IMR-90 (cell line): ENCODE measurements around the gene CTDSPL. TPM values are rescaled to one million over a fixed set of nuclear protein-coding genes. Genes with fewer than 3 reads are reported as not detected.

Experiments
- ATAC-seq: fragments of 200-7000 bp; cut with Tn5 transposase; 2 replicates; pipeline ENCODE4 v1.9.1; 2020; ENCODE audit warnings: low read depth, mild to moderate bottlenecking, moderate library complexity
- BruUV-seq: library from RNA; stranded (reverse); fragments of 400-500 nt; replicated peaks from 2 replicates; lab custom pipeline; 2021; lab: Mats Ljungman, UMichigan
- CTCF ChIA-PET: fragments of 300-600 bp; formaldehyde crosslinking; extraction: SDS; loops from one replicate; lab custom pipeline; 2021; ENCODE audit warnings: antibody characterized with exemption; lab: Yijun Ruan, JAX
- POLR2A ChIA-PET: fragments of 300-600 bp; sonication (Branson Sonifier 250); formaldehyde crosslinking; loops from one replicate; lab custom pipeline; 2022; ENCODE audit warnings: antibody characterized with exemption; ENCODE audit not compliant: unreplicated experiment; lab: Charles Lee
- DNase-seq: peaks from one replicate; pipeline ENCODE4 v3.0.0; 2013
- H2AFZ ChIP-seq: replicated peaks from 2 replicates; pipeline ENCODE3; 2013; ENCODE audit warnings: low read length, mild to moderate bottlenecking; ENCODE audit not compliant: poor library complexity
- H2AK5ac ChIP-seq: 2 replicates; pipeline ENCODE4 v1.6.1; 2013; ENCODE audit warnings: low read depth, low read length, inconsistent platforms
- H2AK9ac ChIP-seq: replicated peaks from 2 replicates; pipeline ENCODE3; 2013; ENCODE audit warnings: mild to moderate bottlenecking, low read depth, low read length, moderate library complexity; ENCODE audit not compliant: poor library complexity
- H2BK120ac ChIP-seq: 2 replicates; pipeline ENCODE4 v1.6.1; 2013; ENCODE audit warnings: low read depth, low read length, inconsistent platforms
- H2BK15ac ChIP-seq: 3 replicates; pipeline ENCODE4 v1.6.1; 2013; ENCODE audit warnings: low read depth, low read length, inconsistent platforms
- H2BK20ac ChIP-seq: 2 replicates; pipeline ENCODE4 v1.6.1; 2013; ENCODE audit warnings: low read depth, mild to moderate bottlenecking, inconsistent platforms, low read length, moderate library complexity
- H2BK5ac ChIP-seq: 2 replicates; pipeline ENCODE4 v1.6.1; 2013; ENCODE audit warnings: mild to moderate bottlenecking, low read depth, low read length, inconsistent platforms; ENCODE audit not compliant: poor library complexity, severe bottlenecking
- H3K14ac ChIP-seq: replicated peaks from 2 replicates; pipeline ENCODE4 v1.6.1; 2013; ENCODE audit warnings: low read depth, low read length, inconsistent platforms
- H3K18ac ChIP-seq: 2 replicates; pipeline ENCODE4 v1.6.1; 2013; ENCODE audit warnings: low read depth, low read length, control low read depth
- H3K23ac ChIP-seq: 2 replicates; pipeline ENCODE4 v1.6.1; 2013; ENCODE audit warnings: low read depth, low read length, inconsistent platforms
- H3K27ac ChIP-seq: 2 replicates; pipeline ENCODE4 v1.5.1; 2013; ENCODE audit warnings: mild to moderate bottlenecking, control low read depth, low read length; ENCODE audit not compliant: insufficient read depth
- H3K27me3 ChIP-seq: 2 replicates; pipeline ENCODE4 v1.6.1; 2013; ENCODE audit warnings: low read length; ENCODE audit not compliant: control insufficient read depth, insufficient read depth
- H3K36me3 ChIP-seq: 2 replicates; pipeline ENCODE4 v1.6.1; 2013; ENCODE audit warnings: low read length, mixed read lengths; ENCODE audit not compliant: control insufficient read depth, insufficient read depth
- H3K4ac ChIP-seq: 2 replicates; pipeline ENCODE4 v1.6.1; 2013; ENCODE audit warnings: low read depth, low read length, inconsistent platforms
- H3K4me1 ChIP-seq: 2 replicates; pipeline ENCODE4 v1.6.1; 2013; ENCODE audit warnings: low read length, mixed read lengths; ENCODE audit not compliant: control insufficient read depth, insufficient read depth
- H3K4me2 ChIP-seq: 2 replicates; pipeline ENCODE4 v1.6.1; 2013; ENCODE audit warnings: low read depth, mild to moderate bottlenecking, control low read depth, low read length, moderate library complexity
- H3K4me3 ChIP-seq: 2 replicates; pipeline ENCODE4 v1.5.1; 2013; ENCODE audit warnings: low read depth, mild to moderate bottlenecking, control low read depth, low read length, moderate library complexity; ENCODE audit not compliant: insufficient read depth
- H3K56ac ChIP-seq: 2 replicates; pipeline ENCODE4 v1.6.1; 2013; ENCODE audit warnings: low read length, inconsistent platforms; ENCODE audit not compliant: insufficient read depth; ENCODE audit errors: extremely low read depth
- H3K79me1 ChIP-seq, 2 experiments: 2 replicates each; pipeline ENCODE4 v1.6.1; 2013; ENCODE audit warnings: low read length in 2 of 2, inconsistent platforms in 1 of 2, low read depth in 1 of 2
- H3K9ac ChIP-seq: 2 replicates; pipeline ENCODE4 v1.6.1; 2013; ENCODE audit warnings: low read depth, low read length, control low read depth
- H3K9me1 ChIP-seq: 2 replicates; pipeline ENCODE4 v1.6.1; 2013; ENCODE audit warnings: low read length, inconsistent platforms; ENCODE audit not compliant: insufficient read depth
- H3K9me3 ChIP-seq: 2 replicates; pipeline ENCODE4 v1.6.1; 2013; ENCODE audit warnings: low read length; ENCODE audit not compliant: control insufficient read depth, insufficient read depth
- H4K20me1 ChIP-seq: 2 replicates; pipeline ENCODE4 v1.6.1; 2013; ENCODE audit warnings: low read length, inconsistent platforms; ENCODE audit not compliant: insufficient read depth
- H4K5ac ChIP-seq: 2 replicates; pipeline ENCODE4 v1.6.1; 2013; ENCODE audit warnings: mild to moderate bottlenecking, low read depth, low read length, control low read depth
- H4K8ac ChIP-seq, 2 experiments: 2 replicates each; pipeline ENCODE4 v1.6.1; 2013; ENCODE audit warnings: low read depth in 2 of 2, low read length in 2 of 2, control low read depth in 1 of 2, inconsistent platforms in 1 of 2
- H4K91ac ChIP-seq: 2 replicates; pipeline ENCODE4 v1.6.1; 2013; ENCODE audit warnings: low read depth, low read length, inconsistent platforms; ENCODE audit not compliant: insufficient read depth
- BHLHE40 ChIP-seq: fragments of 150-350 bp; IDR thresholded peaks from 2 replicates; pipeline ENCODE4 v1.6.1; 2016; ENCODE audit warnings: mild to moderate bottlenecking, low read depth, low read length
- CEBPB ChIP-seq: IDR thresholded peaks from 2 replicates; pipeline ENCODE4 v1.6.1; 2012; ENCODE audit warnings: low read depth, low read length, improper control_type of control experiment
- CHD1 ChIP-seq: IDR thresholded peaks from 2 replicates; pipeline ENCODE4 v1.6.1; 2012; ENCODE audit warnings: low read depth, low read length, improper control_type of control experiment
- CTCF ChIP-seq: conservative IDR thresholded peaks from 2 replicates; pipeline ENCODE4 v1.5.1; 2012; ENCODE audit warnings: mild to moderate bottlenecking, low read depth, low read length, improper control_type of control experiment
- MAFK ChIP-seq: IDR thresholded peaks from 2 replicates; pipeline ENCODE4 v1.6.1; 2012; ENCODE audit warnings: low read depth, low read length, improper control_type of control experiment
- MXI1 ChIP-seq: IDR thresholded peaks from 2 replicates; pipeline ENCODE4 v1.6.1; 2012; ENCODE audit warnings: low read depth, mild to moderate bottlenecking, low read length, moderate library complexity, borderline replicate concordance
- POLR2A ChIP-seq: IDR thresholded peaks from 2 replicates; pipeline ENCODE4 v1.6.1; 2012; ENCODE audit warnings: mild to moderate bottlenecking, low read depth, low read length
- RCOR1 ChIP-seq: IDR thresholded peaks from 2 replicates; pipeline ENCODE4 v1.6.1; 2012; ENCODE audit warnings: mild to moderate bottlenecking, low read length, improper control_type of control experiment; ENCODE audit not compliant: insufficient replicate concordance
- RFX5 ChIP-seq: IDR thresholded peaks from 2 replicates; pipeline ENCODE4 v1.8.0; 2012; ENCODE audit warnings: low read depth, mild to moderate bottlenecking, low read length, moderate library complexity
- SMC3 ChIP-seq: fragments of 150-350 bp; IDR thresholded peaks from 2 replicates; pipeline ENCODE4 v1.6.1; 2016; ENCODE audit warnings: low read depth, mild to moderate bottlenecking, antibody characterized with exemption, low read length, moderate library complexity
- USF2 ChIP-seq: fragments of 150-350 bp; IDR thresholded peaks from 2 replicates; pipeline ENCODE4 v1.6.1; 2017; ENCODE audit warnings: mild to moderate bottlenecking, antibody characterized with exemption, low read length, low read depth
- WGBS, 2 experiments: methylation state at CpG; one replicate each; pipeline versions ENCODE4 v1.1.5 to v1.1.7; 2013; ENCODE audit warnings: missing lambda C conversion rate in 2 of 2; ENCODE audit not compliant: insufficient read length in 1 of 2; ENCODE audit errors: extremely low coverage in 2 of 2; 5-methylcytosine and 5-hydroxymethylcytosine counted together
- dilution Hi-C: fragments of 300-500 bp; cut with HindIII; formaldehyde crosslinking; loops from one replicate; pipeline ENCODE4 v1.14.3; 2018; ENCODE audit warnings: low sequenced_read_pairs; ENCODE audit not compliant: unreplicated experiment
- in situ Hi-C: fragments of 300-500 bp; cut with MboI; formaldehyde crosslinking; loops from 3 replicates; pipeline ENCODE4 v1.14.3; 2019; ENCODE audit warnings: low sequenced_read_pairs, inconsistent platforms, mixed read lengths
- intact Hi-C: fragments of 100-400 bp; cut with micrococcal nuclease; formaldehyde crosslinking; loops from 2 replicates; pipeline ENCODE4 v1.10.0; 2022
- polyA plus RNA-seq, 3 experiments: library from polyadenylated mRNA; depleted of rRNA; stranded (reverse); fragments of >200 nt; gene quantifications; 2 replicates each; pipeline ENCODE4 v1.2.3, GENCODE V29; 2012; ENCODE audit warnings: low replicate concordance in 1 of 3
- total RNA-seq: library from RNA; depleted of rRNA; stranded (reverse); fragments of >200 nt; gene quantifications from 2 replicates; pipeline ENCODE4 v1.2.3, GENCODE V29; 2012

CTDSPL gene
- total and polyA plus RNA-seq, 2 of the 4 experiments (the other 2 are of a cell fraction), result 24.5 to 29.0 TPM

GRCh38 chr3:37934631-37935289, 73.1 kb downstream of the CTDSPL start (continued):
- TF ChIP-seq USF2 (no peak), CHD1 (no peak)

- H3K14ac ChIP-seq, result peak overlapping the region; percentile 88
- no peak overlapping the region for H3K4me3 ChIP-seq
- peak overlapping the region; percentile 88 for H3K18ac ChIP-seq
- 0 out of 2 replicates have a peak overlapping the region, but pooled peaks have one; percentile 48 for H3K56ac ChIP-seq
- peaks cover 22% of the 10 kb centered on the region for H3K9me1 ChIP-seq
- ATAC-seq (peak; percentile 9; the same call in 1 of the 2 replicates), DNase-seq (peak; percentile 49)
- in situ Hi-C loops (no loop called here), dilution Hi-C loops (no loop called here), intact Hi-C loops (no loop called here)
- TF ChIP-seq MXI1, result no peak
- no peak for TF ChIP-seq SMC3
- TF ChIP-seq RCOR1, result no peak
- TF ChIP-seq RFX5, result no peak
- no peak for TF ChIP-seq CTCF
- TF ChIP-seq POLR2A, result no peak
- TF ChIP-seq BHLHE40, result no peak
- no peak for TF ChIP-seq MAFK
- no peak for TF ChIP-seq CHD1
- TF ChIP-seq USF2, result no peak
- TF ChIP-seq CEBPB, result no peak
- H2AK5ac ChIP-seq, result peak overlapping the region; percentile 90
- H2AK9ac ChIP-seq, result no peak overlapping the region
- BruUV-seq, result no TSS peak
- peak overlapping the region; percentile 97 for H3K4ac ChIP-seq
- no peaks in the 10 kb centered on the region for H3K9me3 ChIP-seq
- H4K5ac ChIP-seq, result peak overlapping the region; percentile 77
- H3K9ac ChIP-seq, result peak overlapping the region; percentile 66; the same call in 1 of the 2 replicates
- peaks cover 11% of the 10 kb centered on the region; the same call in 1 of the 2 replicates for H4K20me1 ChIP-seq
- H2AFZ ChIP-seq, result no peak overlapping the region
- POLR2A ChIA-PET, result no interaction called here
- peaks cover 36 to 63% of the 10 kb centered on the region in 2 experiments for H3K79me1 ChIP-seq
- WGBS, 2 experiments, result no CpG with 5 or more reads among the region's 1 CpG
- H2BK20ac ChIP-seq, result peak overlapping the region; percentile 97
- CTCF ChIA-PET, result interaction anchor here (0.7 to 1.7 kb wide), 3 partner anchors 10 to 152 kb away, joined by 3 to 4 read pairs (median 4); no protein-coding TSS in a partner anchor
- peak overlapping the region; percentile 87 for H4K91ac ChIP-seq
- H3K4me2 ChIP-seq, result peak overlapping the region; percentile 60; the same call in 1 of the 2 replicates
- H3K36me3 ChIP-seq, result no peaks in the 10 kb centered on the region
- H3K27me3 ChIP-seq, result no peaks in the 10 kb centered on the region
- H2BK5ac ChIP-seq, result peak overlapping the region; percentile 87
- H3K23ac ChIP-seq, result peak overlapping the region; percentile 81; the same call in 1 of the 2 replicates
- peak overlapping the region; percentile 92 for H2BK120ac ChIP-seq
- H3K27ac ChIP-seq, result peak overlapping the region; percentile 94
- H2BK15ac ChIP-seq, result peak overlapping the region; percentile 96; the same call in 2 of the 3 replicates
- peak overlapping the region; percentile 63 to 86 for H4K8ac ChIP-seq
- peaks cover 18% of the 10 kb centered on the region for H3K4me1 ChIP-seq
Measured at GRCh38 chr3:37935290-37935668, 73.6 kb downstream of the CTDSPL start.
